ENCODE measurements around the gene MEGF11.

MEGF11 gene

GRCh38 chr15:66239514-66239913, 14.0 kb downstream of the MEGF11 start:
- DNase-seq (ENCODE audit: low spot score): no peak

GRCh38 chr15:66238318-66238717, 15.2 kb downstream of the MEGF11 start:
- DNase-seq (ENCODE audit: low spot score): no peak

GRCh38 chr15:66237513-66238235, 15.9 kb downstream of the MEGF11 start:
- DNase-seq (ENCODE audit: low spot score): no peak

- no peak for DNase-seq (ENCODE audit: low spot score)
These were observed 16.7 kb downstream of the MEGF11 start for GRCh38 chr15:66236806-66237375.

GRCh38 chr15:66235866-66236265, 17.7 kb downstream of the MEGF11 start:
- DNase-seq (ENCODE audit: low spot score): no peak

- no peak for DNase-seq (ENCODE audit: low spot score)
These were observed 18.8 kb downstream of the MEGF11 start for GRCh38 chr15:66234798-66235197.

GRCh38 chr15:66233487-66234415, 19.8 kb downstream of the MEGF11 start:
- DNase-seq (ENCODE audit: low spot score): no peak

- DNase-seq (ENCODE audit: low spot score): no peak
These were observed 21.3 kb downstream of the MEGF11 start for GRCh38 chr15:66232267-66232625.

GRCh38 chr15:66231394-66232266, 21.9 kb downstream of the MEGF11 start:
- no peak for DNase-seq (ENCODE audit: low spot score)

- DNase-seq (ENCODE audit: low spot score): no peak
These were observed 23.6 kb downstream of the MEGF11 start for GRCh38 chr15:66229790-66230465.

- no peak for DNase-seq (ENCODE audit: low spot score)
These were observed 24.5 kb downstream of the MEGF11 start for GRCh38 chr15:66228807-66229735.

- DNase-seq (ENCODE audit: low spot score): no peak
These were observed 26.8 kb downstream of the MEGF11 start for GRCh38 chr15:66226736-66227135.

- no peak for DNase-seq (ENCODE audit: low spot score)
These were observed 27.8 kb downstream of the MEGF11 start for GRCh38 chr15:66225656-66226274.

GRCh38 chr15:66224946-66225345, 28.6 kb downstream of the MEGF11 start:
- DNase-seq (ENCODE audit: low spot score): no peak

- no peak for DNase-seq (ENCODE audit: low spot score)
These were observed 31.0 kb downstream of the MEGF11 start for GRCh38 chr15:66222273-66223198.

GRCh38 chr15:66221126-66221525, 32.4 kb downstream of the MEGF11 start:
- no peak for DNase-seq (ENCODE audit: low spot score)

- no peak for DNase-seq (ENCODE audit: low spot score)
These were observed 32.9 kb downstream of the MEGF11 start for GRCh38 chr15:66220601-66221000.

GRCh38 chr15:66219339-66219738, 34.2 kb downstream of the MEGF11 start:
- DNase-seq (ENCODE audit: low spot score): no peak

GRCh38 chr15:66216806-66217205, 36.7 kb downstream of the MEGF11 start:
- no peak for DNase-seq (ENCODE audit: low spot score)
